ENCODE results near the gene TTC28.

GRCh38 chr22:28328756-28329155 lies 350.9 kb downstream of the TTC28 start:
- TF ChIP-seq CTCF (IDR thresholded peaks at IDR 0.05), result no peak
- no peak for TF ChIP-seq POLR2A (IDR thresholded peaks at IDR 0.05)

Data from thyroid gland (tissue), 4 donors.